ENCODE data around the gene RPL21. TPM values are rescaled to one million over a fixed set of nuclear protein-coding genes. Genes with fewer than 3 reads are reported as not detected.

Gene RPL21
- total and polyA plus RNA-seq, 2 donors (not counting 1 experiment from before 2014, with no cell fraction given) = 1,937 to 2,245 TPM

GRCh38 chr13:27271570-27272096 lies 20.3 kb downstream of the RPL21 start:
- peak overlapping the region; percentile 88 for H2AFZ ChIP-seq (ENCODE audit: insufficient read depth, low read depth, low read length, poor library complexity, severe bottlenecking)
- Mint-ChIP-seq H3K27ac (no peak overlapping the region), H3K4me1 (peaks cover 31% of the 10 kb centered on the region), H3K27me3 (peaks cover 10% of the 10 kb centered on the region), H3K9me3 (ENCODE audit: insufficient read depth) (no peaks in the 10 kb centered on the region), H3K4me3 (peak overlapping the region; percentile 89)
- ATAC-seq (ENCODE audit: low read depth) = no peak
- no peak for TF ChIP-seq EZH2 (IDR thresholded peaks at IDR 0.05; ENCODE audit: borderline replicate concordance, insufficient read depth, low read depth, low read length, poor library complexity, severe bottlenecking)
- H3K36me3 ChIP-seq (replicated peaks in 1 of 2; ENCODE audit: control extremely low read depth in 1 of 2, control insufficient read depth in 1 of 2, extremely low read depth in 1 of 2, insufficient read depth in 2 of 2, low read length in 1 of 2) = no peaks in the 10 kb centered on the region
- 51% methylated on average over 10 of the region's 15 CpGs for WGBS (ENCODE audit: insufficient coverage)
- CTCF ChIA-PET = interaction anchor here (0.6 to 2.9 kb wide), 12 partner anchors 10 to 555 kb away, joined by 3 to 11 read pairs (median 3); no protein-coding TSS in a partner anchor
- peak overlapping the region; percentile 92 for H3K4me2 ChIP-seq (replicated peaks; ENCODE audit: low read depth, low read length, poor library complexity, severe bottlenecking)
- H3K9me3 ChIP-seq (ENCODE audit: control extremely low read depth in 1 of 3, control insufficient read depth in 2 of 3, insufficient read depth in 1 of 3, low read length in 2 of 3) = no peaks in the 10 kb centered on the region
- H3K27me3 ChIP-seq (replicated peaks in 1 of 4; ENCODE audit: control extremely low read depth in 1 of 4, control insufficient read depth in 3 of 4, insufficient read depth in 4 of 4, low read length in 3 of 4) = peaks cover 0 to 5% (median 2%) of the 10 kb centered on the region in 4 experiments
- H3K4me1 ChIP-seq (ENCODE audit: control insufficient read depth in 2 of 2, insufficient read depth in 2 of 2, low read length in 2 of 2) = peaks cover 6 to 18% of the 10 kb centered on the region in 2 donors
- H3K27ac ChIP-seq (ENCODE audit: low read length in 2 of 2) = no peak overlapping the region
- intact Hi-C loops (cut with micrococcal nuclease) = loop anchor here (1.0 to 5.0 kb wide), 3 partner anchors 20 to 1446 kb away; partner anchors contain the start of genes RPL21 and SLC46A3
- peaks cover 12% of the 10 kb centered on the region for H3K79me2 ChIP-seq (ENCODE audit: control insufficient read depth, insufficient read depth, low read length)
- no peaks in the 10 kb centered on the region for H4K20me1 ChIP-seq (ENCODE audit: control insufficient read depth, insufficient read depth, low read length, poor library complexity, severe bottlenecking)
- H3K9ac ChIP-seq (ENCODE audit: low read length) = peak overlapping the region; percentile 76
- POLR2A ChIA-PET = no interaction called here
- H3K4me3 ChIP-seq (ENCODE audit: control extremely low read depth in 1 of 5, extremely low read depth in 1 of 5, insufficient read depth in 1 of 5, low read depth in 2 of 5, low read length in 4 of 5) = peak overlapping the region; percentile 46 to 95 (median 78)
- DNase-seq = no peak

DNA sequence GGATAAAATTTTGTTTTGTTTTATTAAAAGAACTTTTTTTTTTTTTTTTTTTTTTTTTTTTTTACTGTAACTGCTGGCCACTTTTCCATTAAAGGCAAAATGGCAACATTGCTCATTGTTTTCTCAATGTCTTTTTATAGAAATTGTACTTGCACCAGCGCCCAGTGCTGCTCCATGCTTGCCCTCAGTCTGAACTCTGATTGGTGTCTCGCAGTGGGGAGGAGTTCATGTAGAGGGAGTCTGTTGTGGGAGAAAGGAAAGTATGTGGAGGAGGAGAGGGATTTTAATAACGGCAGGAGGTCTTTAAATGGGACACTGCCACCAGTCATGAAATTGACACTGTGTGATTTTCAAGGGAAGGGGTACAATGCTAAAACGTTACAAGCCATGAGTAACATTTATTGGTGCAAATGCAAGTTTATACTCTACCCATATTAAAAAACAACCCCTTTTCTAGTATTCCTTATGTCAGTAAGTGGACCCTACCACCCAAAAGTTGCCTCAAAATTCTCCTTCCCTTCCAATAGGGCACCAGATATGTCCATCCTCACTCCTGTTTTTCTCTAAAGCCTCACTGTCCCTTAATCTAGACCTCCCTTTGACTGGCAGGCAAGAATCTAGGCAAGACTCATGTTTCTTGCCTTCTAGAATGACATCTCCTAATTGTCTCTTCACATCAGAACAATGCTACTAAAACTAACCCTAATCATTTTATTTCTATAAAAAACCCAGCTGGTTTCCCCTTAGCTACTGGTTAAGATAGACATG lies 22.5 kb downstream of the RPL21 start:
- peaks cover 10% of the 10 kb centered on the region for H3K27me3 Mint-ChIP-seq
- ChIA-PET CTCF (interaction anchor here (0.6 kb wide), 1 partner anchor 214 kb away, joined by 3 read pairs; no protein-coding TSS in a partner anchor), POLR2A (interaction anchor here (0.6 kb wide), 1 partner anchor 10 kb away, joined by 3 read pairs; no protein-coding TSS in a partner anchor)
- Histone ChIP-seq H3K27ac (ENCODE audit: low read length in 2 of 2) (no peak overlapping the region), H3K4me1 (ENCODE audit: control insufficient read depth in 2 of 2, insufficient read depth in 2 of 2, low read length in 2 of 2) (peaks cover 6 to 12% of the 10 kb centered on the region in 2 donors), H3K9me3 (ENCODE audit: control extremely low read depth in 1 of 3, control insufficient read depth in 2 of 3, insufficient read depth in 1 of 3, low read length in 2 of 3) (no peaks in the 10 kb centered on the region), H3K4me3 (ENCODE audit: control extremely low read depth in 1 of 5, extremely low read depth in 1 of 5, insufficient read depth in 1 of 5, low read depth in 2 of 5, low read length in 4 of 5) (no peak overlapping the region), H2AFZ (ENCODE audit: insufficient read depth, low read depth, low read length, poor library complexity, severe bottlenecking) (no peak overlapping the region), H3K36me3 (replicated peaks in 1 of 2; ENCODE audit: control extremely low read depth in 1 of 2, control insufficient read depth in 1 of 2, extremely low read depth in 1 of 2, insufficient read depth in 2 of 2, low read length in 1 of 2) (no peaks in the 10 kb centered on the region), H3K9ac (ENCODE audit: low read length) (no peak overlapping the region), H4K20me1 (ENCODE audit: control insufficient read depth, insufficient read depth, low read length, poor library complexity, severe bottlenecking) (no peaks in the 10 kb centered on the region), H3K4me2 (replicated peaks; ENCODE audit: low read depth, low read length, poor library complexity, severe bottlenecking) (no peak overlapping the region), H3K27me3 (replicated peaks in 1 of 4; ENCODE audit: control extremely low read depth in 1 of 4, control insufficient read depth in 3 of 4, insufficient read depth in 4 of 4, low read length in 3 of 4) (peaks cover 0 to 5% (median 2%) of the 10 kb centered on the region in 4 experiments), H3K79me2 (ENCODE audit: control insufficient read depth, insufficient read depth, low read length) (peaks cover 5% of the 10 kb centered on the region)
- peaks cover 15% of the 10 kb centered on the region for H3K4me1 Mint-ChIP-seq
- intact Hi-C loops (cut with micrococcal nuclease) = loop anchor here (5.0 kb wide), 1 partner anchor 1443 kb away; the partner anchor contains the start of gene SLC46A3
- DNase-seq (no peak), ATAC-seq (ENCODE audit: low read depth) (no peak)
- 92% methylated on average over 2 of the region's 4 CpGs for WGBS (ENCODE audit: insufficient coverage)
- no peaks in the 10 kb centered on the region for H3K9me3 Mint-ChIP-seq (ENCODE audit: insufficient read depth)
- H3K27ac Mint-ChIP-seq = no peak overlapping the region
- TF ChIP-seq, protein P1, sequence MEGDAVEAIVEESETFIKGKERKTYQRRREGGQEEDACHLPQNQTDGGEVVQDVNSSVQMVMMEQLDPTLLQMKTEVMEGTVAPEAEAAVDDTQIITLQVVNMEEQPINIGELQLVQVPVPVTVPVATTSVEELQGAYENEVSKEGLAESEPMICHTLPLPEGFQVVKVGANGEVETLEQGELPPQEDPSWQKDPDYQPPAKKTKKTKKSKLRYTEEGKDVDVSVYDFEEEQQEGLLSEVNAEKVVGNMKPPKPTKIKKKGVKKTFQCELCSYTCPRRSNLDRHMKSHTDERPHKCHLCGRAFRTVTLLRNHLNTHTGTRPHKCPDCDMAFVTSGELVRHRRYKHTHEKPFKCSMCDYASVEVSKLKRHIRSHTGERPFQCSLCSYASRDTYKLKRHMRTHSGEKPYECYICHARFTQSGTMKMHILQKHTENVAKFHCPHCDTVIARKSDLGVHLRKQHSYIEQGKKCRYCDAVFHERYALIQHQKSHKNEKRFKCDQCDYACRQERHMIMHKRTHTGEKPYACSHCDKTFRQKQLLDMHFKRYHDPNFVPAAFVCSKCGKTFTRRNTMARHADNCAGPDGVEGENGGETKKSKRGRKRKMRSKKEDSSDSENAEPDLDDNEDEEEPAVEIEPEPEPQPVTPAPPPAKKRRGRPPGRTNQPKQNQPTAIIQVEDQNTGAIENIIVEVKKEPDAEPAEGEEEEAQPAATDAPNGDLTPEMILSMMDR (IDR thresholded peaks at IDR 0.05) = no peak
- TF ChIP-seq EZH2 (IDR thresholded peaks at IDR 0.05; ENCODE audit: borderline replicate concordance, insufficient read depth, low read depth, low read length, poor library complexity, severe bottlenecking) = no peak
- no peak overlapping the region for H3K4me3 Mint-ChIP-seq
